ENCODE data around the gene QRFP. TPM values are rescaled to one million over a fixed set of nuclear protein-coding genes. Genes with fewer than 3 reads are reported as not detected.

Gene QRFP
- total and polyA plus RNA-seq, 4 donors = 0.05 TPM; not detected in 3

DNA sequence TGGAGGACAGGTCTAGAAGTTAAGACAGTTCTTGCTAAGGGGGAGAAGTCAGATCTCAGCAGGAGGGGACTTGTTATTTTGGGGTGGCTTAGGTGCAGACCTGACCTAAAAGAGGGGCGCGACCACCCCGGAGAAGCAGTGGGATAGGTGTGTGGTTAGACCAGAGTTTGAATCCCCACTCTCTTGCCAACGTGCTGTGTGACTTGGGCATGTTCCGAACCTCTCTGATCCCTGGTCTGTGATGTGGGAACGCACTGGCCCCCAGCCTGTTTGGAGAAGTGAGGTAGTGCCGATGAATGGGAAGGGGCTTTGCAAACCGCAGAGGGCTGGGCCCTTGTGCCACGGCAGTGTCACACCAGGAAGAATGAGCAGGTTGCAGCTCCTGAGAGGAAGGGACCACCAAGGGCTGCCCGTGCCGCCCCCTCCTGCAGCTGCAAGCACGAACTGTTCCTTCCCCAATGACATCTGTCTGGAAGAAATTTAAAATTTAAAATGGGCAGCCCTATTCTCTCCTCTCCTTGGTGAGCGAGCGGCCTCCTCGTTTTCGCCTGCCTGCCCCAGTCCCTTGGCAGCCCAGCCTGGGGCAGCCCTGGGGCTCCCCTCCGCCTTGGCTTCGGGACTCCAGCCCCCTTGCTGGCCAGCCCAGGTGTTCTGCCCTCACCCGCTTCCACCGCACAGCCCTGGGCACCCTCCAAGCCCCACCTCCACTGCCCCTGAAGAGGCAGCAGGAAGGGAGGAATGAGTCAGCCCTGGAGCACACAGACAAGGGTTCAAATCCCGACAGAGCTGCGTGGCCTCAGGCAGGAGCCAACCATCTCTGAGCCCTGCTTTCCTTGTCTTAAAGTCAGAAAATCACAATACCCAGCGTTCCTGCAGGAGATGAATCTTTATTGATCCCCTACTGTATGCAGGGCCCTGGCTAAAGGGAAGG, 40.8 kb upstream of the QRFP start:
- Histone ChIP-seq H3K9me3 (ENCODE audit: control insufficient read depth in 4 of 4, low read length in 3 of 4) (no peaks in the 10 kb centered on the region), H3K27me3 (ENCODE audit: control insufficient read depth in 4 of 4, insufficient read depth in 4 of 4, low read length in 3 of 4) (peaks cover 4 to 23% (median 12%) of the 10 kb centered on the region in 4 donors), H3K4me1 (ENCODE audit: control insufficient read depth in 4 of 4, insufficient read depth in 4 of 4, low read length in 3 of 4) (peaks cover 13 to 23% (median 16%) of the 10 kb centered on the region in 4 donors), H3K36me3 (ENCODE audit: control insufficient read depth in 4 of 4, insufficient read depth in 3 of 4, low read depth in 1 of 4, low read length in 3 of 4) (no peaks in the 10 kb centered on the region), H3K4me3 (ENCODE audit: low read depth in 1 of 3, low read length in 3 of 3) (no peak overlapping the region), H3K9ac (ENCODE audit: low read depth in 1 of 2, low read length in 2 of 2) (no peak overlapping the region), H3K27ac (ENCODE audit: low read depth in 1 of 2, low read length in 2 of 2) (no peak overlapping the region)
- no peak for DNase-seq (ENCODE audit: low spot score)
- WGBS = 67% methylated on average over 23 of the region's 23 CpGs
- TF ChIP-seq FOXA2 (IDR thresholded peaks at IDR 0.05) (no peak), EGR1 (IDR thresholded peaks at IDR 0.05; ENCODE audit: low read depth in 2 of 2) (no peak), GABPA (IDR thresholded peaks at IDR 0.05 in 1 of 2, conservative IDR thresholded peaks at IDR 0.05 in 1 of 2) (no peak), JUND (IDR thresholded peaks at IDR 0.05) (no peak), YY1 (IDR thresholded peaks at IDR 0.05) (no peak), FOXA1 (IDR thresholded peaks at IDR 0.05) (no peak), RXRA (IDR thresholded peaks at IDR 0.05) (no peak)
- TF ChIP-seq, protein P1, sequence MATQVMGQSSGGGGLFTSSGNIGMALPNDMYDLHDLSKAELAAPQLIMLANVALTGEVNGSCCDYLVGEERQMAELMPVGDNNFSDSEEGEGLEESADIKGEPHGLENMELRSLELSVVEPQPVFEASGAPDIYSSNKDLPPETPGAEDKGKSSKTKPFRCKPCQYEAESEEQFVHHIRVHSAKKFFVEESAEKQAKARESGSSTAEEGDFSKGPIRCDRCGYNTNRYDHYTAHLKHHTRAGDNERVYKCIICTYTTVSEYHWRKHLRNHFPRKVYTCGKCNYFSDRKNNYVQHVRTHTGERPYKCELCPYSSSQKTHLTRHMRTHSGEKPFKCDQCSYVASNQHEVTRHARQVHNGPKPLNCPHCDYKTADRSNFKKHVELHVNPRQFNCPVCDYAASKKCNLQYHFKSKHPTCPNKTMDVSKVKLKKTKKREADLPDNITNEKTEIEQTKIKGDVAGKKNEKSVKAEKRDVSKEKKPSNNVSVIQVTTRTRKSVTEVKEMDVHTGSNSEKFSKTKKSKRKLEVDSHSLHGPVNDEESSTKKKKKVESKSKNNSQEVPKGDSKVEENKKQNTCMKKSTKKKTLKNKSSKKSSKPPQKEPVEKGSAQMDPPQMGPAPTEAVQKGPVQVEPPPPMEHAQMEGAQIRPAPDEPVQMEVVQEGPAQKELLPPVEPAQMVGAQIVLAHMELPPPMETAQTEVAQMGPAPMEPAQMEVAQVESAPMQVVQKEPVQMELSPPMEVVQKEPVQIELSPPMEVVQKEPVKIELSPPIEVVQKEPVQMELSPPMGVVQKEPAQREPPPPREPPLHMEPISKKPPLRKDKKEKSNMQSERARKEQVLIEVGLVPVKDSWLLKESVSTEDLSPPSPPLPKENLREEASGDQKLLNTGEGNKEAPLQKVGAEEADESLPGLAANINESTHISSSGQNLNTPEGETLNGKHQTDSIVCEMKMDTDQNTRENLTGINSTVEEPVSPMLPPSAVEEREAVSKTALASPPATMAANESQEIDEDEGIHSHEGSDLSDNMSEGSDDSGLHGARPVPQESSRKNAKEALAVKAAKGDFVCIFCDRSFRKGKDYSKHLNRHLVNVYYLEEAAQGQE (IDR thresholded peaks at IDR 0.05) = no peak
- TF ChIP-seq, protein P2, sequence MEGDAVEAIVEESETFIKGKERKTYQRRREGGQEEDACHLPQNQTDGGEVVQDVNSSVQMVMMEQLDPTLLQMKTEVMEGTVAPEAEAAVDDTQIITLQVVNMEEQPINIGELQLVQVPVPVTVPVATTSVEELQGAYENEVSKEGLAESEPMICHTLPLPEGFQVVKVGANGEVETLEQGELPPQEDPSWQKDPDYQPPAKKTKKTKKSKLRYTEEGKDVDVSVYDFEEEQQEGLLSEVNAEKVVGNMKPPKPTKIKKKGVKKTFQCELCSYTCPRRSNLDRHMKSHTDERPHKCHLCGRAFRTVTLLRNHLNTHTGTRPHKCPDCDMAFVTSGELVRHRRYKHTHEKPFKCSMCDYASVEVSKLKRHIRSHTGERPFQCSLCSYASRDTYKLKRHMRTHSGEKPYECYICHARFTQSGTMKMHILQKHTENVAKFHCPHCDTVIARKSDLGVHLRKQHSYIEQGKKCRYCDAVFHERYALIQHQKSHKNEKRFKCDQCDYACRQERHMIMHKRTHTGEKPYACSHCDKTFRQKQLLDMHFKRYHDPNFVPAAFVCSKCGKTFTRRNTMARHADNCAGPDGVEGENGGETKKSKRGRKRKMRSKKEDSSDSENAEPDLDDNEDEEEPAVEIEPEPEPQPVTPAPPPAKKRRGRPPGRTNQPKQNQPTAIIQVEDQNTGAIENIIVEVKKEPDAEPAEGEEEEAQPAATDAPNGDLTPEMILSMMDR (IDR thresholded peaks at IDR 0.05; ENCODE audit: low read depth, low read length, missing input control) = no peak
- TF ChIP-seq, protein P3, sequence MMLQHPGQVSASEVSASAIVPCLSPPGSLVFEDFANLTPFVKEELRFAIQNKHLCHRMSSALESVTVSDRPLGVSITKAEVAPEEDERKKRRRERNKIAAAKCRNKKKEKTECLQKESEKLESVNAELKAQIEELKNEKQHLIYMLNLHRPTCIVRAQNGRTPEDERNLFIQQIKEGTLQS (IDR thresholded peaks at IDR 0.05) = no peak

DNA sequence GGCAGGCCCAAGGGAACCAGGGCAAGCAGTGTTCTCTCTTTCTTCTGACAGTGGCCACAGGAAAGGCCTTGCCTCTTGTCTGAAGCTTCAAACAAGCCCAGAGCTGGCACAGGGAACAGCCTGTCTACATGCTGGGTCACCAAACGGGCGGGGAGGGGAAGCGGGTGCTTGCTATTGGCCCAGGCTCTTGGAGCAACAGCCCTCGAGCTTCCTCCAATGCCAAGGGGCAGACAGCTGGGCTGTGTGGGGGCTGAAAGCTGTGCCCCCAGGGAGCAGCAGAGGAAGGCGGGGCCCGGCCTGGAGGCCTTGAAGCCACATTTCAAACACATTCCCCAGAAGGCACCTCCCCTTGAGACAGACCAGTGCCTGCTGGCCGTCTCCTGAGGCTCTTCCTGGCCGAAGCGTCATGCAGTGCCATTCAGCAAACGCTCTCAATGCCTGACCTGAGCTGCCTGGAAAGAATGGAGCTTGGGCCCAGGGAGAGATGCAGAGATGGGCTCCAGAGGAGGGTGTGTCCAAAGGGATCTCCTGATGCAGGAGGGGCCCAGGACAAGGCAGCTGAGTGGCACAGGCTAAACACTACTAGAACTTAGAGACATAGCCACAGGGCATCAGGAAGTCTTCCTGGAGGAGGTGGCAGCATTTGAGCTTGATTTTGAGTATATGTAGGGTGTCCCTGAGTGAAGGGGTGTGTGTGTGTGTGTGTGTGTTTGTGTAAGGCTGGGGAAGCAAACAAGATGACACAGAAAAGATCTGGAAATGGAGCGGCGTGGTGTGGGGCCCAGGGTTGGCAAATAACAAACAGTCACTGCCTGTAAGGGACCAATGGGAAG, 39.9 kb upstream of the QRFP start:
- TF ChIP-seq, protein P2 (IDR thresholded peaks at IDR 0.05; ENCODE audit: low read depth, low read length, missing input control) = no peak
- no peak for TF ChIP-seq RXRA (IDR thresholded peaks at IDR 0.05)
- TF ChIP-seq, protein P1 (IDR thresholded peaks at IDR 0.05) = no peak
- no peak for TF ChIP-seq JUND (IDR thresholded peaks at IDR 0.05)
- TF ChIP-seq, protein P4, sequence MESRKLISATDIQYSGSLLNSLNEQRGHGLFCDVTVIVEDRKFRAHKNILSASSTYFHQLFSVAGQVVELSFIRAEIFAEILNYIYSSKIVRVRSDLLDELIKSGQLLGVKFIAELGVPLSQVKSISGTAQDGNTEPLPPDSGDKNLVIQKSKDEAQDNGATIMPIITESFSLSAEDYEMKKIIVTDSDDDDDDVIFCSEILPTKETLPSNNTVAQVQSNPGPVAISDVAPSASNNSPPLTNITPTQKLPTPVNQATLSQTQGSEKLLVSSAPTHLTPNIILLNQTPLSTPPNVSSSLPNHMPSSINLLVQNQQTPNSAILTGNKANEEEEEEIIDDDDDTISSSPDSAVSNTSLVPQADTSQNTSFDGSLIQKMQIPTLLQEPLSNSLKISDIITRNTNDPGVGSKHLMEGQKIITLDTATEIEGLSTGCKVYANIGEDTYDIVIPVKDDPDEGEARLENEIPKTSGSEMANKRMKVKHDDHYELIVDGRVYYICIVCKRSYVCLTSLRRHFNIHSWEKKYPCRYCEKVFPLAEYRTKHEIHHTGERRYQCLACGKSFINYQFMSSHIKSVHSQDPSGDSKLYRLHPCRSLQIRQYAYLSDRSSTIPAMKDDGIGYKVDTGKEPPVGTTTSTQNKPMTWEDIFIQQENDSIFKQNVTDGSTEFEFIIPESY (IDR thresholded peaks at IDR 0.05) = no peak
- no peak for TF ChIP-seq YY1 (IDR thresholded peaks at IDR 0.05)
- no peak for TF ChIP-seq RAD21 (IDR thresholded peaks at IDR 0.05)
- TF ChIP-seq TAF1 (conservative IDR thresholded peaks at IDR 0.05) = no peak
- H3K27ac ChIP-seq (ENCODE audit: low read depth in 1 of 2, low read length in 2 of 2) = no peak overlapping the region
- no peak for DNase-seq (ENCODE audit: low spot score)
- WGBS = 64% methylated on average over 12 of the region's 12 CpGs
- H3K9me3 ChIP-seq (ENCODE audit: control insufficient read depth in 4 of 4, low read length in 3 of 4) = no peaks in the 10 kb centered on the region
- peaks cover 5 to 23% (median 12%) of the 10 kb centered on the region in 4 donors for H3K27me3 ChIP-seq (ENCODE audit: control insufficient read depth in 4 of 4, insufficient read depth in 4 of 4, low read length in 3 of 4)
- H3K9ac ChIP-seq (ENCODE audit: low read depth in 1 of 2, low read length in 2 of 2) = no peak overlapping the region
- H3K4me1 ChIP-seq (ENCODE audit: control insufficient read depth in 4 of 4, insufficient read depth in 4 of 4, low read length in 3 of 4) = peaks cover 13 to 23% (median 16%) of the 10 kb centered on the region in 4 donors
- no peaks in the 10 kb centered on the region for H3K36me3 ChIP-seq (ENCODE audit: control insufficient read depth in 4 of 4, insufficient read depth in 3 of 4, low read depth in 1 of 4, low read length in 3 of 4)
- no peak overlapping the region for H3K4me3 ChIP-seq (ENCODE audit: low read depth in 1 of 3, low read length in 3 of 3)

Measured in liver (tissue), 9 donors.